GM19324 (cell line): ENCODE data around the gene SRGN.
A peak's percentile ranks its signal among the peaks of the same experiment; 100 is the strongest.
"Not testable (repeated sequence)": the region's sequence is repeated elsewhere in the genome, so short reads cannot be mapped to it uniquely, and the experiment has no call there.

Experiments
- ATAC-seq: cut with Tn5 transposase; IDR thresholded peaks from one replicate; pipeline ENCODE4 v1.9.1; 2021; ENCODE audit warnings: mild to moderate bottlenecking, moderate library complexity; ENCODE audit not compliant: unreplicated experiment, low FRiP score

Gene SRGN

GRCh38 chr10:69124563-69125268 is 36.8 kb downstream of the SRGN start:
- peak; percentile 36 for ATAC-seq

- no peak for ATAC-seq
Observed at GRCh38 chr10:69125554-69125953, 37.7 kb downstream of the SRGN start.

GRCh38 chr10:69130251-69130650 is 42.3 kb downstream of the SRGN start:
- no peak for ATAC-seq

- ATAC-seq: no peak
Observed at GRCh38 chr10:69139961-69140360, 52.1 kb downstream of the SRGN start.

GRCh38 chr10:69141304-69141703 is 53.4 kb downstream of the SRGN start:
- ATAC-seq: no peak

GRCh38 chr10:69142074-69142473 is 54.2 kb downstream of the SRGN start:
- ATAC-seq: not testable (repeated sequence)

GRCh38 chr10:69142983-69143382 is 55.1 kb downstream of the SRGN start:
- ATAC-seq: no peak

- no peak for ATAC-seq
Observed at GRCh38 chr10:69145329-69145728, 57.4 kb downstream of the SRGN start.

GRCh38 chr10:69145864-69146263 is 58.0 kb downstream of the SRGN start:
- ATAC-seq: no peak

- no peak for ATAC-seq
Observed at GRCh38 chr10:69146759-69147158, 58.9 kb downstream of the SRGN start.

GRCh38 chr10:69151984-69152383 is 64.1 kb downstream of the SRGN start:
- no peak for ATAC-seq

GRCh38 chr10:69153227-69153626 is 65.3 kb downstream of the SRGN start:
- no peak for ATAC-seq
